DOHH2 (cell line): ENCODE measurements around the gene HDLBP.

Experiments
- H3F3A ChIP-seq: fragments of 200-600 bp; sonication (generic), shearing (Covaris generic); 2 replicates; pipeline ENCODE4 v1.6.0; 2016; ENCODE audit warnings: antibody characterized with exemption, mild to moderate bottlenecking; ENCODE audit not compliant: control insufficient read depth, insufficient read depth
- H3K27ac ChIP-seq: fragments of 200-600 bp; sonication (generic); 2 replicates; pipeline ENCODE4 v1.5.1; 2014; ENCODE audit warnings: low read depth, mild to moderate bottlenecking, low read length, moderate library complexity
- H3K27me3 ChIP-seq: fragments of 200-600 bp; sonication (generic); 2 replicates; pipeline ENCODE4 v1.6.1; 2014; ENCODE audit warnings: mild to moderate bottlenecking, low read length, mixed read lengths; ENCODE audit not compliant: control insufficient read depth
- H3K36me3 ChIP-seq: fragments of 200-600 bp; sonication (generic); 2 replicates; pipeline ENCODE4 v1.6.1; 2014; ENCODE audit warnings: mild to moderate bottlenecking, low read length, moderate library complexity, mixed read lengths; ENCODE audit not compliant: control insufficient read depth
- H3K4me1 ChIP-seq: fragments of 200-600 bp; sonication (generic); 2 replicates; pipeline ENCODE4 v1.6.1; 2014; ENCODE audit warnings: mild to moderate bottlenecking, low read length, mixed read lengths; ENCODE audit not compliant: control insufficient read depth
- H3K4me2 ChIP-seq: fragments of 200-600 bp; sonication (generic); 2 replicates; pipeline ENCODE4 v1.6.0; 2014; ENCODE audit warnings: mild to moderate bottlenecking, low read length, moderate library complexity
- H3K4me3 ChIP-seq: fragments of 200-600 bp; sonication (generic); 2 replicates; pipeline ENCODE4 v1.5.1; 2014; ENCODE audit warnings: mild to moderate bottlenecking, low read length, mixed read lengths
- H3K79me2 ChIP-seq: fragments of 200-600 bp; sonication (generic); 2 replicates; pipeline ENCODE4 v1.6.1; 2014; ENCODE audit warnings: mild to moderate bottlenecking, low read length, mixed read lengths; ENCODE audit not compliant: control insufficient read depth
- H3K9me2 ChIP-seq: fragments of 200-600 bp; sonication (generic); replicated peaks from 2 replicates; pipeline ENCODE4 v1.6.1; 2014; ENCODE audit warnings: mild to moderate bottlenecking, low read length, mixed read lengths; ENCODE audit not compliant: control insufficient read depth
- H3K9me3 ChIP-seq: fragments of 200-600 bp; sonication (generic); 2 replicates; pipeline ENCODE4 v1.6.1; 2014; ENCODE audit warnings: antibody characterized with exemption, low read length, mixed read lengths; ENCODE audit not compliant: control insufficient read depth, insufficient read depth
- H4K20me1 ChIP-seq: fragments of 200-600 bp; sonication (generic); 2 replicates; pipeline ENCODE4 v1.6.0; 2014; ENCODE audit warnings: low read depth, mild to moderate bottlenecking, antibody characterized with exemption, low read length, moderate library complexity; ENCODE audit not compliant: control insufficient read depth, insufficient read depth
- EZH2phosphoT487 ChIP-seq: fragments of 200-600 bp; sonication (generic); IDR thresholded peaks from 2 replicates; pipeline ENCODE4 v1.6.1; 2017; ENCODE audit warnings: borderline replicate concordance, mild to moderate bottlenecking, antibody characterized with exemption, low read length, moderate library complexity, mixed read lengths
- TF ChIP-seq, protein P1 (sequence below): fragments of 200-600 bp; sonication (generic); IDR thresholded peaks from one replicate; pipeline ENCODE4 v1.5.1; 2014; ENCODE audit warnings: antibody characterized with exemption, mild to moderate bottlenecking, low read depth, low read length; ENCODE audit not compliant: poor library complexity, severe bottlenecking

The HDLBP gene

GRCh38 chr2:241185961-241186360 is 129.5 kb downstream of the HDLBP start:
- H3F3A ChIP-seq = no peaks in the 10 kb centered on the region
- no peak for TF ChIP-seq EZH2phosphoT487
- TF ChIP-seq, protein P1, sequence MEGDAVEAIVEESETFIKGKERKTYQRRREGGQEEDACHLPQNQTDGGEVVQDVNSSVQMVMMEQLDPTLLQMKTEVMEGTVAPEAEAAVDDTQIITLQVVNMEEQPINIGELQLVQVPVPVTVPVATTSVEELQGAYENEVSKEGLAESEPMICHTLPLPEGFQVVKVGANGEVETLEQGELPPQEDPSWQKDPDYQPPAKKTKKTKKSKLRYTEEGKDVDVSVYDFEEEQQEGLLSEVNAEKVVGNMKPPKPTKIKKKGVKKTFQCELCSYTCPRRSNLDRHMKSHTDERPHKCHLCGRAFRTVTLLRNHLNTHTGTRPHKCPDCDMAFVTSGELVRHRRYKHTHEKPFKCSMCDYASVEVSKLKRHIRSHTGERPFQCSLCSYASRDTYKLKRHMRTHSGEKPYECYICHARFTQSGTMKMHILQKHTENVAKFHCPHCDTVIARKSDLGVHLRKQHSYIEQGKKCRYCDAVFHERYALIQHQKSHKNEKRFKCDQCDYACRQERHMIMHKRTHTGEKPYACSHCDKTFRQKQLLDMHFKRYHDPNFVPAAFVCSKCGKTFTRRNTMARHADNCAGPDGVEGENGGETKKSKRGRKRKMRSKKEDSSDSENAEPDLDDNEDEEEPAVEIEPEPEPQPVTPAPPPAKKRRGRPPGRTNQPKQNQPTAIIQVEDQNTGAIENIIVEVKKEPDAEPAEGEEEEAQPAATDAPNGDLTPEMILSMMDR = no peak
- peaks cover 3% of the 10 kb centered on the region; the same call in 1 of the 2 replicates for H3K27me3 ChIP-seq
- no peak overlapping the region for H3K4me2 ChIP-seq
- no peak overlapping the region for H3K4me3 ChIP-seq
- H3K27ac ChIP-seq = no peak overlapping the region
- H3K9me3 ChIP-seq = no peaks in the 10 kb centered on the region
- no peaks in the 10 kb centered on the region for H3K9me2 ChIP-seq
- H3K4me1 ChIP-seq = peaks cover 12% of the 10 kb centered on the region
- no peaks in the 10 kb centered on the region for H4K20me1 ChIP-seq
- H3K79me2 ChIP-seq = no peaks in the 10 kb centered on the region
- H3K36me3 ChIP-seq = peaks cover 3% of the 10 kb centered on the region; the same call in 1 of the 2 replicates

GRCh38 chr2:241184901-241185300 is 130.6 kb downstream of the HDLBP start:
- H3K4me1 ChIP-seq = peaks cover 12% of the 10 kb centered on the region
- H3K9me2 ChIP-seq = no peaks in the 10 kb centered on the region
- H3K27me3 ChIP-seq = peaks cover 3% of the 10 kb centered on the region; the same call in 1 of the 2 replicates
- H3F3A ChIP-seq = no peaks in the 10 kb centered on the region
- no peaks in the 10 kb centered on the region for H3K79me2 ChIP-seq
- H3K4me2 ChIP-seq = no peak overlapping the region
- no peaks in the 10 kb centered on the region for H3K9me3 ChIP-seq
- no peaks in the 10 kb centered on the region for H4K20me1 ChIP-seq
- TF ChIP-seq, protein P1 = no peak
- no peak for TF ChIP-seq EZH2phosphoT487
- no peak overlapping the region for H3K4me3 ChIP-seq
- H3K27ac ChIP-seq = no peak overlapping the region
- peaks cover 3% of the 10 kb centered on the region; the same call in 1 of the 2 replicates for H3K36me3 ChIP-seq

DNA sequence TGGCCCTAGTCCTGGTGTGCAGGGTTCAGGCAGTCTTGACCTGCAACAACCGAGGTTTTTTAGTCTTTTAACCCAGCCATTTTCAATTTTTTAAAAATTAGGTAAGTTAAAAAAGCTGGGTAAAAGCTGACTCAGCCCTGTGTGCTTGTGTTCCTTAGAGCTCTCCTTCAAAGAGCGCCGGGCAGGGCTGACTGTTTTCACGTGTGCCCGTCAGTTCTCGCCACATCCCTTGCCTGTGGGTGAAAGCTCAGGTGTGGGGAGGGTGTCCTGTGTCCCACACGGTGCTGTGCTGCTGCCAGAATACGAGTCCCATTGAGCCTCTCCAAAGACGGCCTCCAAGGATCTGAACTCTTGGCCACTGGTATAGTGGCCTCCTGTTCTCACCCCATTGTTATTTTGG is 132.3 kb downstream of the HDLBP start:
- H4K20me1 ChIP-seq = no peaks in the 10 kb centered on the region
- no peaks in the 10 kb centered on the region for H3K9me3 ChIP-seq
- H3K27ac ChIP-seq = no peak overlapping the region
- no peak overlapping the region for H3K4me3 ChIP-seq
- TF ChIP-seq, protein P1 = no peak
- peaks cover 6% of the 10 kb centered on the region for H3K4me1 ChIP-seq
- H3K79me2 ChIP-seq = no peaks in the 10 kb centered on the region
- peaks cover 16% of the 10 kb centered on the region; the same call in 1 of the 2 replicates for H3K36me3 ChIP-seq
- H3K4me2 ChIP-seq = no peak overlapping the region
- peaks cover 3% of the 10 kb centered on the region; the same call in 1 of the 2 replicates for H3K27me3 ChIP-seq
- no peaks in the 10 kb centered on the region for H3F3A ChIP-seq
- no peaks in the 10 kb centered on the region for H3K9me2 ChIP-seq
